ENCODE data around the gene GGA1.

The GGA1 gene

GRCh38 chr22:37569921-37570660 lies 38.5 kb upstream of the GGA1 start:
- no peak for TF ChIP-seq CTCF (IDR thresholded peaks at IDR 0.05; ENCODE audit: low read depth, low read length)
- Histone ChIP-seq H3K27ac (no peak overlapping the region), H3K36me3 (0 out of 2 replicates have a peak, but pooled peaks cover 3% of the 10 kb centered on the region), H3K27me3 (ENCODE audit: insufficient read depth, low read depth, severe bottlenecking) (no peaks in the 10 kb centered on the region), H3K9me3 (ENCODE audit: severe bottlenecking) (no peaks in the 10 kb centered on the region), H3K4me3 (ENCODE audit: low read depth, low read length) (no peak overlapping the region)
- DNase-seq: no peak

- Histone ChIP-seq H3K27ac (no peak overlapping the region), H3K4me3 (ENCODE audit: low read depth, low read length) (no peak overlapping the region), H3K9me3 (ENCODE audit: severe bottlenecking) (no peaks in the 10 kb centered on the region), H3K27me3 (ENCODE audit: insufficient read depth, low read depth, severe bottlenecking) (no peaks in the 10 kb centered on the region), H3K36me3 (0 out of 2 replicates have a peak, but pooled peaks cover 3% of the 10 kb centered on the region)
- DNase-seq: no peak
- no peak for TF ChIP-seq CTCF (IDR thresholded peaks at IDR 0.05; ENCODE audit: low read depth, low read length)
These were observed 38.0 kb upstream of the GGA1 start for GRCh38 chr22:37570661-37570976.

GRCh38 chr22:37571258-37571991 lies 37.2 kb upstream of the GGA1 start:
- TF ChIP-seq CTCF (IDR thresholded peaks at IDR 0.05; ENCODE audit: low read depth, low read length): no peak
- H3K4me3 ChIP-seq (ENCODE audit: low read depth, low read length): no peak overlapping the region
- DNase-seq: no peak

GRCh38 chr22:37571992-37572373 lies 36.7 kb upstream of the GGA1 start:
- no peaks in the 10 kb centered on the region for H3K9me3 ChIP-seq (ENCODE audit: severe bottlenecking)
- no peak overlapping the region for H3K4me3 ChIP-seq (ENCODE audit: low read depth, low read length)
- no peaks in the 10 kb centered on the region for H3K27me3 ChIP-seq (ENCODE audit: insufficient read depth, low read depth, severe bottlenecking)
- no peak for TF ChIP-seq CTCF (IDR thresholded peaks at IDR 0.05; ENCODE audit: low read depth, low read length)
- H3K36me3 ChIP-seq: no peaks in the 10 kb centered on the region
- H3K27ac ChIP-seq: no peak overlapping the region
- DNase-seq: no peak

More at GRCh38 chr22:37571258-37571991, 37.2 kb upstream of the GGA1 start:
- 0 out of 2 replicates have a peak, but pooled peaks cover 3% of the 10 kb centered on the region for H3K36me3 ChIP-seq
- H3K27ac ChIP-seq: no peak overlapping the region
- no peaks in the 10 kb centered on the region for H3K27me3 ChIP-seq (ENCODE audit: insufficient read depth, low read depth, severe bottlenecking)
- no peaks in the 10 kb centered on the region for H3K9me3 ChIP-seq (ENCODE audit: severe bottlenecking)

- H3K27me3 ChIP-seq (ENCODE audit: insufficient read depth, low read depth, severe bottlenecking): no peaks in the 10 kb centered on the region
- H3K9me3 ChIP-seq (ENCODE audit: severe bottlenecking): no peaks in the 10 kb centered on the region
- no peak for TF ChIP-seq CTCF (IDR thresholded peaks at IDR 0.05; ENCODE audit: low read depth, low read length)
- H3K27ac ChIP-seq: no peak overlapping the region
- DNase-seq: no peak
- H3K4me3 ChIP-seq (ENCODE audit: low read depth, low read length): no peak overlapping the region
- H3K36me3 ChIP-seq: no peaks in the 10 kb centered on the region
These were observed 33.1 kb upstream of the GGA1 start for GRCh38 chr22:37575490-37576003.

All from WERI-Rb-1 (cell line).